Neural cell (in vitro differentiated cells): ENCODE results near the gene PGF. TPM values are rescaled to one million over a fixed set of nuclear protein-coding genes. Genes with fewer than 3 reads are reported as not detected.

Experiments used
- H2AFZ ChIP-seq: fragments of 200-600, 300-800 bp; sonication (generic), shearing (Covaris generic); 2 replicates; pipeline ENCODE4 v1.6.0; 2014; ENCODE audit warnings: low read depth, mild to moderate bottlenecking, antibody characterized with exemption, low read length, moderate library complexity
- H3F3A ChIP-seq: fragments of 200-600 bp; shearing (Covaris generic); 2 replicates; pipeline ENCODE4 v1.6.1; 2016; ENCODE audit warnings: mild to moderate bottlenecking, moderate library complexity, mixed read lengths, antibody characterized with exemption, low read length; ENCODE audit not compliant: insufficient read depth, poor library complexity, severe bottlenecking
- H3K27ac ChIP-seq: fragments of 200-600, 300-800 bp; sonication (generic), shearing (Covaris generic); 2 replicates; pipeline ENCODE4 v1.5.1; 2014; ENCODE audit warnings: mild to moderate bottlenecking, low read length, moderate library complexity
- H3K27me3 ChIP-seq: fragments of 300-800, 200-600 bp; sonication (generic), shearing (Covaris generic); 2 replicates; pipeline ENCODE4 v1.6.0; 2014; ENCODE audit warnings: mild to moderate bottlenecking, low read depth, low read length, moderate library complexity; ENCODE audit not compliant: insufficient read depth
- H3K36me3 ChIP-seq: fragments of 300-800, 200-600 bp; sonication (generic), shearing (Covaris generic); 2 replicates; pipeline ENCODE4 v1.5.1; 2014; ENCODE audit warnings: mild to moderate bottlenecking, antibody characterized with exemption, low read length, moderate library complexity; ENCODE audit not compliant: insufficient read depth
- H3K4me2 ChIP-seq: fragments of 300-800, 200-600 bp; sonication (generic), shearing (Covaris generic); 2 replicates; pipeline ENCODE4 v1.6.0; 2014; ENCODE audit warnings: mild to moderate bottlenecking, low read length
- H3K4me3 ChIP-seq: fragments of 300-800, 200-600 bp; sonication (generic), shearing (Covaris generic); 2 replicates; pipeline ENCODE4 v1.5.1; 2014; ENCODE audit warnings: mild to moderate bottlenecking, low read length, moderate library complexity
- H3K79me2 ChIP-seq: fragments of 200-600 bp; shearing (Covaris generic); replicated peaks from 2 replicates; pipeline ENCODE4 v1.6.0; 2014; ENCODE audit warnings: mild to moderate bottlenecking, low read length, moderate library complexity; ENCODE audit not compliant: insufficient read depth
- H3K9ac ChIP-seq: fragments of 300-800, 200-600 bp; sonication (generic), shearing (Covaris generic); 2 replicates; pipeline ENCODE4 v1.6.1; 2016; ENCODE audit warnings: mild to moderate bottlenecking, low read length, mixed read lengths
- H3K9me2 ChIP-seq: fragments of 200-600 bp; shearing (Covaris generic); 2 replicates; pipeline ENCODE4 v1.6.1; 2016; ENCODE audit warnings: mild to moderate bottlenecking, low read length, mixed read lengths; ENCODE audit not compliant: insufficient read depth
- H3K9me3 ChIP-seq: fragments of 200-600, 300-800 bp; sonication (generic), shearing (Covaris generic); 2 replicates; pipeline ENCODE4 v1.6.1; 2016; ENCODE audit warnings: mild to moderate bottlenecking, mixed run types, low read length, moderate library complexity, mixed read lengths
- H4K20me1 ChIP-seq: fragments of 200-600 bp; shearing (Covaris generic); 2 replicates; pipeline ENCODE4 v1.6.1; 2016; ENCODE audit warnings: mild to moderate bottlenecking, mixed run types; ENCODE audit not compliant: insufficient read depth
- EP300 ChIP-seq: fragments of 450-650 bp; conservative IDR thresholded peaks from 2 replicates; pipeline ENCODE4 v1.6.1; 2014; ENCODE audit warnings: antibody characterized with exemption, mild to moderate bottlenecking, moderate library complexity; ENCODE audit not compliant: poor library complexity, severe bottlenecking
- EZH2 ChIP-seq: fragments of 200-600, 300-800 bp; shearing (Covaris generic), sonication (generic); IDR thresholded peaks from 2 replicates; pipeline ENCODE4 v1.6.1; 2014; ENCODE audit warnings: antibody characterized with exemption, low read length, borderline replicate concordance, mild to moderate bottlenecking; ENCODE audit not compliant: insufficient read depth, poor library complexity, severe bottlenecking
- MXI1 ChIP-seq: fragments of 450-650 bp; conservative IDR thresholded peaks from 2 replicates; pipeline ENCODE4 v1.6.1; 2014; ENCODE audit warnings: antibody characterized with exemption, mild to moderate bottlenecking; ENCODE audit not compliant: poor library complexity, severe bottlenecking
- POLR2AphosphoS5 ChIP-seq: IDR thresholded peaks from 2 replicates; pipeline ENCODE4 v1.6.1; 2012
- RAD21 ChIP-seq: fragments of 450-650 bp; conservative IDR thresholded peaks from 2 replicates; pipeline ENCODE4 v1.6.1; 2014; ENCODE audit warnings: antibody characterized with exemption, mild to moderate bottlenecking, moderate library complexity
- SMC3 ChIP-seq: fragments of 450-650 bp; conservative IDR thresholded peaks from 2 replicates; pipeline ENCODE4 v1.6.1; 2014; ENCODE audit warnings: antibody characterized with exemption, mild to moderate bottlenecking, moderate library complexity; ENCODE audit not compliant: poor library complexity
- TAF1 ChIP-seq: IDR thresholded peaks from 2 replicates; pipeline ENCODE4 v1.6.1; 2012; ENCODE audit warnings: low read depth
- polyA plus RNA-seq: library from polyadenylated mRNA; depleted of rRNA; stranded (reverse); fragments of >200 nt; gene quantifications from 2 replicates; pipeline ENCODE4 v1.2.3, GENCODE V29; 2014
- TF ChIP-seq, protein P1 (sequence below): IDR thresholded peaks from 2 replicates; pipeline ENCODE4 v1.6.1; 2012; ENCODE audit warnings: borderline replicate concordance
- TF ChIP-seq, protein P2 (sequence below): fragments of 450-650 bp; IDR thresholded peaks from 2 replicates; pipeline ENCODE4 v1.5.1; 2014; ENCODE audit warnings: antibody characterized with exemption, mild to moderate bottlenecking, moderate library complexity; ENCODE audit not compliant: poor library complexity, severe bottlenecking

Gene PGF
- polyA plus RNA-seq, 1 donor from 2014 or later: not detected

GRCh38 chr14:74912801-74913200 is 42.6 kb downstream of the PGF start:
- H3K27me3 ChIP-seq: no peaks in the 10 kb centered on the region
- no peaks in the 10 kb centered on the region for H4K20me1 ChIP-seq
- no peaks in the 10 kb centered on the region for H3F3A ChIP-seq
- no peak overlapping the region for H3K9ac ChIP-seq
- TF ChIP-seq EZH2 (no peak), MXI1 (no peak), RAD21 (no peak), TAF1 (no peak), SMC3 (no peak), POLR2AphosphoS5 (no peak)
- TF ChIP-seq, protein P1, sequence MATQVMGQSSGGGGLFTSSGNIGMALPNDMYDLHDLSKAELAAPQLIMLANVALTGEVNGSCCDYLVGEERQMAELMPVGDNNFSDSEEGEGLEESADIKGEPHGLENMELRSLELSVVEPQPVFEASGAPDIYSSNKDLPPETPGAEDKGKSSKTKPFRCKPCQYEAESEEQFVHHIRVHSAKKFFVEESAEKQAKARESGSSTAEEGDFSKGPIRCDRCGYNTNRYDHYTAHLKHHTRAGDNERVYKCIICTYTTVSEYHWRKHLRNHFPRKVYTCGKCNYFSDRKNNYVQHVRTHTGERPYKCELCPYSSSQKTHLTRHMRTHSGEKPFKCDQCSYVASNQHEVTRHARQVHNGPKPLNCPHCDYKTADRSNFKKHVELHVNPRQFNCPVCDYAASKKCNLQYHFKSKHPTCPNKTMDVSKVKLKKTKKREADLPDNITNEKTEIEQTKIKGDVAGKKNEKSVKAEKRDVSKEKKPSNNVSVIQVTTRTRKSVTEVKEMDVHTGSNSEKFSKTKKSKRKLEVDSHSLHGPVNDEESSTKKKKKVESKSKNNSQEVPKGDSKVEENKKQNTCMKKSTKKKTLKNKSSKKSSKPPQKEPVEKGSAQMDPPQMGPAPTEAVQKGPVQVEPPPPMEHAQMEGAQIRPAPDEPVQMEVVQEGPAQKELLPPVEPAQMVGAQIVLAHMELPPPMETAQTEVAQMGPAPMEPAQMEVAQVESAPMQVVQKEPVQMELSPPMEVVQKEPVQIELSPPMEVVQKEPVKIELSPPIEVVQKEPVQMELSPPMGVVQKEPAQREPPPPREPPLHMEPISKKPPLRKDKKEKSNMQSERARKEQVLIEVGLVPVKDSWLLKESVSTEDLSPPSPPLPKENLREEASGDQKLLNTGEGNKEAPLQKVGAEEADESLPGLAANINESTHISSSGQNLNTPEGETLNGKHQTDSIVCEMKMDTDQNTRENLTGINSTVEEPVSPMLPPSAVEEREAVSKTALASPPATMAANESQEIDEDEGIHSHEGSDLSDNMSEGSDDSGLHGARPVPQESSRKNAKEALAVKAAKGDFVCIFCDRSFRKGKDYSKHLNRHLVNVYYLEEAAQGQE: no peak
- TF ChIP-seq, protein P2, sequence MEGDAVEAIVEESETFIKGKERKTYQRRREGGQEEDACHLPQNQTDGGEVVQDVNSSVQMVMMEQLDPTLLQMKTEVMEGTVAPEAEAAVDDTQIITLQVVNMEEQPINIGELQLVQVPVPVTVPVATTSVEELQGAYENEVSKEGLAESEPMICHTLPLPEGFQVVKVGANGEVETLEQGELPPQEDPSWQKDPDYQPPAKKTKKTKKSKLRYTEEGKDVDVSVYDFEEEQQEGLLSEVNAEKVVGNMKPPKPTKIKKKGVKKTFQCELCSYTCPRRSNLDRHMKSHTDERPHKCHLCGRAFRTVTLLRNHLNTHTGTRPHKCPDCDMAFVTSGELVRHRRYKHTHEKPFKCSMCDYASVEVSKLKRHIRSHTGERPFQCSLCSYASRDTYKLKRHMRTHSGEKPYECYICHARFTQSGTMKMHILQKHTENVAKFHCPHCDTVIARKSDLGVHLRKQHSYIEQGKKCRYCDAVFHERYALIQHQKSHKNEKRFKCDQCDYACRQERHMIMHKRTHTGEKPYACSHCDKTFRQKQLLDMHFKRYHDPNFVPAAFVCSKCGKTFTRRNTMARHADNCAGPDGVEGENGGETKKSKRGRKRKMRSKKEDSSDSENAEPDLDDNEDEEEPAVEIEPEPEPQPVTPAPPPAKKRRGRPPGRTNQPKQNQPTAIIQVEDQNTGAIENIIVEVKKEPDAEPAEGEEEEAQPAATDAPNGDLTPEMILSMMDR: no peak
- no peaks in the 10 kb centered on the region for H3K9me3 ChIP-seq
- no peak overlapping the region for H2AFZ ChIP-seq
- H3K4me3 ChIP-seq: no peak overlapping the region
- no peaks in the 10 kb centered on the region for H3K9me2 ChIP-seq
- H3K4me2 ChIP-seq: no peak overlapping the region
- H3K36me3 ChIP-seq: no peaks in the 10 kb centered on the region
- H3K27ac ChIP-seq: no peak overlapping the region
- H3K79me2 ChIP-seq: no peaks in the 10 kb centered on the region

DNA sequence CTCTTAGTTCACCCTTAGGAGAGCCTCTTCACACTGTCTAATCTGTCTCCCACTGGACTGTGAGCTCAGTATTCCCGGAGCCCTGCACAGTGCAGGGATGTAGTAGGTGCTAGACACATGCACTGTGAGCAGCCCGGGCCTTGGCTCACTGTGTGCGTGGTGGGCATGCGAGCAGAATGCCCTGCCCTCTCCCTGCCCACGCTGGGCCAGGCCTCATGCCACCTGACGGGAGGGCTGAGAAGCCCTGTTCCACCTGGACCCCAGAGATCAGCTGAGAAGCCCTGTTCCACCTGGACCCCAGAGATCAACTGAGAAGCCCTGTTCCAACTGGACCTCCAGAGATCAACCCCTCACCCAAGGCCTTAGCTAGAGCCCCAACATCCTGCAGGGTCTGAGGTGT is 43.3 kb downstream of the PGF start:
- H3K36me3 ChIP-seq: no peaks in the 10 kb centered on the region
- H3K4me3 ChIP-seq: no peak overlapping the region

More for the DNA sequence above, 43.3 kb downstream of the PGF start:
- H3K27me3 ChIP-seq: no peaks in the 10 kb centered on the region
- no peaks in the 10 kb centered on the region for H4K20me1 ChIP-seq
- no peaks in the 10 kb centered on the region for H3K79me2 ChIP-seq
- TF ChIP-seq SMC3 (no peak), MXI1 (no peak), EZH2 (no peak), EP300 (no peak)
- TF ChIP-seq, protein P1: no peak
- no peak overlapping the region for H3K4me2 ChIP-seq
- H3K9me3 ChIP-seq: no peaks in the 10 kb centered on the region
- no peaks in the 10 kb centered on the region for H3K9me2 ChIP-seq
- no peak overlapping the region for H3K27ac ChIP-seq
- no peak overlapping the region for H2AFZ ChIP-seq
- H3F3A ChIP-seq: no peaks in the 10 kb centered on the region
- H3K9ac ChIP-seq: no peak overlapping the region
